ENCODE data around the gene HS6ST1.

Gene HS6ST1

GRCh38 chr2:128346291-128347170 lies 27.9 kb upstream of the HS6ST1 start:
- Histone ChIP-seq H3K27ac (replicated peaks) (no peak overlapping the region), H3K4me3 (replicated peaks; ENCODE audit: insufficient read depth, low read length) (no peak overlapping the region), H3K27me3 (ENCODE audit: insufficient read depth, poor library complexity, severe bottlenecking) (no peaks in the 10 kb centered on the region)
- DNase-seq (ENCODE audit: low read depth in 1 of 2, low spot score in 1 of 2), result no peak
- no peak for TF ChIP-seq CTCF (IDR thresholded peaks at IDR 0.05; ENCODE audit: insufficient read depth, low read length)
- no peak for TF ChIP-seq POLR2AphosphoS5 (IDR thresholded peaks at IDR 0.05; ENCODE audit: low read depth)
- TF ChIP-seq GABPA (IDR thresholded peaks at IDR 0.05; ENCODE audit: low read depth), result no peak
- TF ChIP-seq REST (IDR thresholded peaks at IDR 0.05; ENCODE audit: insufficient replicate concordance, low read depth), result no peak
- TF ChIP-seq SPI1 (IDR thresholded peaks at IDR 0.05; ENCODE audit: borderline replicate concordance, low read depth), result no peak

GRCh38 chr2:128345436-128346165 lies 26.9 kb upstream of the HS6ST1 start:
- H3K4me3 ChIP-seq (replicated peaks; ENCODE audit: insufficient read depth, low read length), result no peak overlapping the region
- no peak overlapping the region for H3K27ac ChIP-seq (replicated peaks)
- DNase-seq (ENCODE audit: low read depth in 1 of 2, low spot score in 1 of 2), result no peak
- TF ChIP-seq GABPA (IDR thresholded peaks at IDR 0.05; ENCODE audit: low read depth), result no peak
- TF ChIP-seq SPI1 (IDR thresholded peaks at IDR 0.05; ENCODE audit: borderline replicate concordance, low read depth), result no peak
- TF ChIP-seq REST (IDR thresholded peaks at IDR 0.05; ENCODE audit: insufficient replicate concordance, low read depth), result no peak
- TF ChIP-seq CTCF (IDR thresholded peaks at IDR 0.05; ENCODE audit: insufficient read depth, low read length), result no peak
- TF ChIP-seq POLR2AphosphoS5 (IDR thresholded peaks at IDR 0.05; ENCODE audit: low read depth), result no peak
- no peaks in the 10 kb centered on the region for H3K27me3 ChIP-seq (ENCODE audit: insufficient read depth, poor library complexity, severe bottlenecking)

- no peak for TF ChIP-seq POLR2AphosphoS5 (IDR thresholded peaks at IDR 0.05; ENCODE audit: low read depth)
- TF ChIP-seq GABPA (IDR thresholded peaks at IDR 0.05; ENCODE audit: low read depth), result no peak
- no peak for TF ChIP-seq SPI1 (IDR thresholded peaks at IDR 0.05; ENCODE audit: borderline replicate concordance, low read depth)
- no peak for TF ChIP-seq REST (IDR thresholded peaks at IDR 0.05; ENCODE audit: insufficient replicate concordance, low read depth)
- no peak for TF ChIP-seq CTCF (IDR thresholded peaks at IDR 0.05; ENCODE audit: insufficient read depth, low read length)
- Histone ChIP-seq H3K27me3 (ENCODE audit: insufficient read depth, poor library complexity, severe bottlenecking) (no peaks in the 10 kb centered on the region), H3K4me3 (replicated peaks; ENCODE audit: insufficient read depth, low read length) (no peak overlapping the region), H3K27ac (replicated peaks) (no peak overlapping the region)
- no peak for DNase-seq (ENCODE audit: low read depth in 1 of 2, low spot score in 1 of 2)
Measured at GRCh38 chr2:128344101-128344500, 25.4 kb upstream of the HS6ST1 start.

Measured in HL-60 (cell line).